IMR-90 (cell line): ENCODE measurements around the gene CRYBG3. TPM values are rescaled to one million over a fixed set of nuclear protein-coding genes. Genes with fewer than 3 reads are reported as not detected.

Experiments used
- ATAC-seq: fragments of 200-7000 bp; cut with Tn5 transposase; 2 replicates; pipeline ENCODE4 v1.9.1; 2020; ENCODE audit warnings: low read depth, mild to moderate bottlenecking, moderate library complexity
- BruUV-seq: library from RNA; stranded (reverse); fragments of 400-500 nt; replicated peaks from 2 replicates; lab custom pipeline; 2021; lab: Mats Ljungman, UMichigan
- CTCF ChIA-PET: fragments of 300-600 bp; formaldehyde crosslinking; extraction: SDS; loops from one replicate; lab custom pipeline; 2021; ENCODE audit warnings: antibody characterized with exemption; lab: Yijun Ruan, JAX
- POLR2A ChIA-PET: fragments of 300-600 bp; sonication (Branson Sonifier 250); formaldehyde crosslinking; loops from one replicate; lab custom pipeline; 2022; ENCODE audit warnings: antibody characterized with exemption; ENCODE audit not compliant: unreplicated experiment; lab: Charles Lee
- DNase-seq: peaks from one replicate; pipeline ENCODE4 v3.0.0; 2013
- H2AFZ ChIP-seq: replicated peaks from 2 replicates; pipeline ENCODE3; 2013; ENCODE audit warnings: low read length, mild to moderate bottlenecking; ENCODE audit not compliant: poor library complexity
- H2AK5ac ChIP-seq: 2 replicates; pipeline ENCODE4 v1.6.1; 2013; ENCODE audit warnings: low read depth, low read length, inconsistent platforms
- H2AK9ac ChIP-seq: replicated peaks from 2 replicates; pipeline ENCODE3; 2013; ENCODE audit warnings: mild to moderate bottlenecking, low read depth, low read length, moderate library complexity; ENCODE audit not compliant: poor library complexity
- H2BK120ac ChIP-seq: 2 replicates; pipeline ENCODE4 v1.6.1; 2013; ENCODE audit warnings: low read depth, low read length, inconsistent platforms
- H2BK15ac ChIP-seq: 3 replicates; pipeline ENCODE4 v1.6.1; 2013; ENCODE audit warnings: low read depth, low read length, inconsistent platforms
- H2BK20ac ChIP-seq: 2 replicates; pipeline ENCODE4 v1.6.1; 2013; ENCODE audit warnings: low read depth, mild to moderate bottlenecking, inconsistent platforms, low read length, moderate library complexity
- H2BK5ac ChIP-seq: 2 replicates; pipeline ENCODE4 v1.6.1; 2013; ENCODE audit warnings: mild to moderate bottlenecking, low read depth, low read length, inconsistent platforms; ENCODE audit not compliant: poor library complexity, severe bottlenecking
- H3K14ac ChIP-seq: replicated peaks from 2 replicates; pipeline ENCODE4 v1.6.1; 2013; ENCODE audit warnings: low read depth, low read length, inconsistent platforms
- H3K18ac ChIP-seq: 2 replicates; pipeline ENCODE4 v1.6.1; 2013; ENCODE audit warnings: low read depth, low read length, control low read depth
- H3K23ac ChIP-seq: 2 replicates; pipeline ENCODE4 v1.6.1; 2013; ENCODE audit warnings: low read depth, low read length, inconsistent platforms
- H3K27ac ChIP-seq: 2 replicates; pipeline ENCODE4 v1.5.1; 2013; ENCODE audit warnings: mild to moderate bottlenecking, control low read depth, low read length; ENCODE audit not compliant: insufficient read depth
- H3K27me3 ChIP-seq: 2 replicates; pipeline ENCODE4 v1.6.1; 2013; ENCODE audit warnings: low read length; ENCODE audit not compliant: control insufficient read depth, insufficient read depth
- H3K36me3 ChIP-seq: 2 replicates; pipeline ENCODE4 v1.6.1; 2013; ENCODE audit warnings: low read length, mixed read lengths; ENCODE audit not compliant: control insufficient read depth, insufficient read depth
- H3K4ac ChIP-seq: 2 replicates; pipeline ENCODE4 v1.6.1; 2013; ENCODE audit warnings: low read depth, low read length, inconsistent platforms
- H3K4me1 ChIP-seq: 2 replicates; pipeline ENCODE4 v1.6.1; 2013; ENCODE audit warnings: low read length, mixed read lengths; ENCODE audit not compliant: control insufficient read depth, insufficient read depth
- H3K4me2 ChIP-seq: 2 replicates; pipeline ENCODE4 v1.6.1; 2013; ENCODE audit warnings: low read depth, mild to moderate bottlenecking, control low read depth, low read length, moderate library complexity
- H3K4me3 ChIP-seq: 2 replicates; pipeline ENCODE4 v1.5.1; 2013; ENCODE audit warnings: low read depth, mild to moderate bottlenecking, control low read depth, low read length, moderate library complexity; ENCODE audit not compliant: insufficient read depth
- H3K56ac ChIP-seq: 2 replicates; pipeline ENCODE4 v1.6.1; 2013; ENCODE audit warnings: low read length, inconsistent platforms; ENCODE audit not compliant: insufficient read depth; ENCODE audit errors: extremely low read depth
- H3K79me1 ChIP-seq, 2 experiments: 2 replicates each; pipeline ENCODE4 v1.6.1; 2013; ENCODE audit warnings: low read length in 2 of 2, inconsistent platforms in 1 of 2, low read depth in 1 of 2
- H3K9ac ChIP-seq: 2 replicates; pipeline ENCODE4 v1.6.1; 2013; ENCODE audit warnings: low read depth, low read length, control low read depth
- H3K9me1 ChIP-seq: 2 replicates; pipeline ENCODE4 v1.6.1; 2013; ENCODE audit warnings: low read length, inconsistent platforms; ENCODE audit not compliant: insufficient read depth
- H3K9me3 ChIP-seq: 2 replicates; pipeline ENCODE4 v1.6.1; 2013; ENCODE audit warnings: low read length; ENCODE audit not compliant: control insufficient read depth, insufficient read depth
- H4K20me1 ChIP-seq: 2 replicates; pipeline ENCODE4 v1.6.1; 2013; ENCODE audit warnings: low read length, inconsistent platforms; ENCODE audit not compliant: insufficient read depth
- H4K5ac ChIP-seq: 2 replicates; pipeline ENCODE4 v1.6.1; 2013; ENCODE audit warnings: mild to moderate bottlenecking, low read depth, low read length, control low read depth
- H4K8ac ChIP-seq, 2 experiments: 2 replicates each; pipeline ENCODE4 v1.6.1; 2013; ENCODE audit warnings: low read depth in 2 of 2, low read length in 2 of 2, control low read depth in 1 of 2, inconsistent platforms in 1 of 2
- H4K91ac ChIP-seq: 2 replicates; pipeline ENCODE4 v1.6.1; 2013; ENCODE audit warnings: low read depth, low read length, inconsistent platforms; ENCODE audit not compliant: insufficient read depth
- BHLHE40 ChIP-seq: fragments of 150-350 bp; IDR thresholded peaks from 2 replicates; pipeline ENCODE4 v1.6.1; 2016; ENCODE audit warnings: mild to moderate bottlenecking, low read depth, low read length
- CEBPB ChIP-seq: IDR thresholded peaks from 2 replicates; pipeline ENCODE4 v1.6.1; 2012; ENCODE audit warnings: low read depth, low read length, improper control_type of control experiment
- CHD1 ChIP-seq: IDR thresholded peaks from 2 replicates; pipeline ENCODE4 v1.6.1; 2012; ENCODE audit warnings: low read depth, low read length, improper control_type of control experiment
- ELK1 ChIP-seq: fragments of 150-350 bp; IDR thresholded peaks from 2 replicates; pipeline ENCODE4 v1.6.1; 2016; ENCODE audit warnings: low read depth, mild to moderate bottlenecking, low read length, moderate library complexity, borderline replicate concordance
- FOS ChIP-seq: fragments of 150-350 bp; IDR thresholded peaks from 2 replicates; pipeline ENCODE4 v1.6.1; 2016; ENCODE audit warnings: low read depth, low read length
- MAFK ChIP-seq: IDR thresholded peaks from 2 replicates; pipeline ENCODE4 v1.6.1; 2012; ENCODE audit warnings: low read depth, low read length, improper control_type of control experiment
- MAZ ChIP-seq: IDR thresholded peaks from 2 replicates; pipeline ENCODE4 v1.6.1; 2012; ENCODE audit warnings: low read depth, mild to moderate bottlenecking, low read length, improper control_type of control experiment, moderate library complexity, borderline replicate concordance
- MXI1 ChIP-seq: IDR thresholded peaks from 2 replicates; pipeline ENCODE4 v1.6.1; 2012; ENCODE audit warnings: low read depth, mild to moderate bottlenecking, low read length, moderate library complexity, borderline replicate concordance
- NFE2L2 ChIP-seq: fragments of 150-350 bp; IDR thresholded peaks from 2 replicates; pipeline ENCODE4 v1.6.1; 2016; ENCODE audit warnings: low read depth, mild to moderate bottlenecking, low read length
- POLR2A ChIP-seq: IDR thresholded peaks from 2 replicates; pipeline ENCODE4 v1.6.1; 2012; ENCODE audit warnings: mild to moderate bottlenecking, low read depth, low read length
- RAD21 ChIP-seq: IDR thresholded peaks from 2 replicates; pipeline ENCODE4 v1.6.1; 2012; ENCODE audit warnings: low read length, improper control_type of control experiment
- RCOR1 ChIP-seq: IDR thresholded peaks from 2 replicates; pipeline ENCODE4 v1.6.1; 2012; ENCODE audit warnings: mild to moderate bottlenecking, low read length, improper control_type of control experiment; ENCODE audit not compliant: insufficient replicate concordance
- RFX5 ChIP-seq: IDR thresholded peaks from 2 replicates; pipeline ENCODE4 v1.8.0; 2012; ENCODE audit warnings: low read depth, mild to moderate bottlenecking, low read length, moderate library complexity
- SMC3 ChIP-seq: fragments of 150-350 bp; IDR thresholded peaks from 2 replicates; pipeline ENCODE4 v1.6.1; 2016; ENCODE audit warnings: low read depth, mild to moderate bottlenecking, antibody characterized with exemption, low read length, moderate library complexity
- USF2 ChIP-seq: fragments of 150-350 bp; IDR thresholded peaks from 2 replicates; pipeline ENCODE4 v1.6.1; 2017; ENCODE audit warnings: mild to moderate bottlenecking, antibody characterized with exemption, low read length, low read depth
- WGBS, 2 experiments: methylation state at CpG; one replicate each; pipeline versions ENCODE4 v1.1.5 to v1.1.7; 2013; ENCODE audit warnings: missing lambda C conversion rate in 2 of 2; ENCODE audit not compliant: insufficient read length in 1 of 2; ENCODE audit errors: extremely low coverage in 2 of 2; 5-methylcytosine and 5-hydroxymethylcytosine counted together
- dilution Hi-C: fragments of 300-500 bp; cut with HindIII; formaldehyde crosslinking; loops from one replicate; pipeline ENCODE4 v1.14.3; 2018; ENCODE audit warnings: low sequenced_read_pairs; ENCODE audit not compliant: unreplicated experiment
- in situ Hi-C: fragments of 300-500 bp; cut with MboI; formaldehyde crosslinking; loops from 3 replicates; pipeline ENCODE4 v1.14.3; 2019; ENCODE audit warnings: low sequenced_read_pairs, inconsistent platforms, mixed read lengths
- intact Hi-C: fragments of 100-400 bp; cut with micrococcal nuclease; formaldehyde crosslinking; loops from 2 replicates; pipeline ENCODE4 v1.10.0; 2022
- polyA plus RNA-seq, 3 experiments: library from polyadenylated mRNA; depleted of rRNA; stranded (reverse); fragments of >200 nt; gene quantifications; 2 replicates each; pipeline ENCODE4 v1.2.3, GENCODE V29; 2012; ENCODE audit warnings: low replicate concordance in 1 of 3
- total RNA-seq: library from RNA; depleted of rRNA; stranded (reverse); fragments of >200 nt; gene quantifications from 2 replicates; pipeline ENCODE4 v1.2.3, GENCODE V29; 2012
- TF ChIP-seq, protein P1 (sequence below): conservative IDR thresholded peaks from 2 replicates; pipeline ENCODE4 v1.5.1; 2012; ENCODE audit warnings: mild to moderate bottlenecking, low read depth, low read length, improper control_type of control experiment

CRYBG3 gene
- total and polyA plus RNA-seq, 2 of the 4 experiments (the other 2 are of a cell fraction) = 4.9 to 26.2 TPM

GRCh38 chr3:97862582-97862981 is 40.8 kb downstream of the CRYBG3 start:
- no peaks in the 10 kb centered on the region for H3K36me3 ChIP-seq
- H2AFZ ChIP-seq = no peak overlapping the region
- H3K4me3 ChIP-seq = no peak overlapping the region
- DNase-seq = no peak
- H4K91ac ChIP-seq = no peak overlapping the region
- no peaks in the 10 kb centered on the region for H3K27me3 ChIP-seq
- no peak overlapping the region for H2AK5ac ChIP-seq
- no peak overlapping the region for H3K18ac ChIP-seq
- peaks cover 4% of the 10 kb centered on the region; the same call in 1 of the 2 replicates for H3K9me1 ChIP-seq
- no peak overlapping the region for H3K4ac ChIP-seq
- no CpG with 5 or more reads among the region's 1 CpG for WGBS, 2 experiments
- dilution Hi-C loops (no loop called here), intact Hi-C loops (no loop called here), in situ Hi-C loops (no loop called here)
- no peak overlapping the region for H3K56ac ChIP-seq
- POLR2A ChIA-PET = no interaction called here
- CTCF ChIA-PET = no interaction called here
- H4K8ac ChIP-seq = no peak overlapping the region
- H3K4me1 ChIP-seq = peaks cover 3% of the 10 kb centered on the region; the same call in 1 of the 2 replicates
- H3K27ac ChIP-seq = no peak overlapping the region
- no peaks in the 10 kb centered on the region for H3K9me3 ChIP-seq
- no peaks in the 10 kb centered on the region; the same call in 1 of the 2 replicates for H4K20me1 ChIP-seq
- H2BK120ac ChIP-seq = no peak overlapping the region
- no peak overlapping the region for H2BK15ac ChIP-seq
- H3K4me2 ChIP-seq = no peak overlapping the region
- no peak for ATAC-seq
- peaks cover 9 to 13% of the 10 kb centered on the region in 2 experiments for H3K79me1 ChIP-seq
- H4K5ac ChIP-seq = no peak overlapping the region
- no peak overlapping the region for H3K14ac ChIP-seq
- no peak overlapping the region for H3K23ac ChIP-seq
- H2BK5ac ChIP-seq = no peak overlapping the region
- no TSS peak for BruUV-seq
- TF ChIP-seq USF2 = no peak
- no peak for TF ChIP-seq RCOR1
- no peak for TF ChIP-seq NFE2L2
- no peak for TF ChIP-seq POLR2A
- TF ChIP-seq, protein P1, sequence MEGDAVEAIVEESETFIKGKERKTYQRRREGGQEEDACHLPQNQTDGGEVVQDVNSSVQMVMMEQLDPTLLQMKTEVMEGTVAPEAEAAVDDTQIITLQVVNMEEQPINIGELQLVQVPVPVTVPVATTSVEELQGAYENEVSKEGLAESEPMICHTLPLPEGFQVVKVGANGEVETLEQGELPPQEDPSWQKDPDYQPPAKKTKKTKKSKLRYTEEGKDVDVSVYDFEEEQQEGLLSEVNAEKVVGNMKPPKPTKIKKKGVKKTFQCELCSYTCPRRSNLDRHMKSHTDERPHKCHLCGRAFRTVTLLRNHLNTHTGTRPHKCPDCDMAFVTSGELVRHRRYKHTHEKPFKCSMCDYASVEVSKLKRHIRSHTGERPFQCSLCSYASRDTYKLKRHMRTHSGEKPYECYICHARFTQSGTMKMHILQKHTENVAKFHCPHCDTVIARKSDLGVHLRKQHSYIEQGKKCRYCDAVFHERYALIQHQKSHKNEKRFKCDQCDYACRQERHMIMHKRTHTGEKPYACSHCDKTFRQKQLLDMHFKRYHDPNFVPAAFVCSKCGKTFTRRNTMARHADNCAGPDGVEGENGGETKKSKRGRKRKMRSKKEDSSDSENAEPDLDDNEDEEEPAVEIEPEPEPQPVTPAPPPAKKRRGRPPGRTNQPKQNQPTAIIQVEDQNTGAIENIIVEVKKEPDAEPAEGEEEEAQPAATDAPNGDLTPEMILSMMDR = no peak
- no peak for TF ChIP-seq RFX5
- no peak for TF ChIP-seq MXI1
- no peak for TF ChIP-seq CHD1
- TF ChIP-seq SMC3 = no peak
- no peak for TF ChIP-seq RAD21
- no peak for TF ChIP-seq FOS
- no peak for TF ChIP-seq MAFK
- TF ChIP-seq ELK1 = no peak
- no peak for TF ChIP-seq MAZ
- no peak for TF ChIP-seq BHLHE40
- no peak for TF ChIP-seq CEBPB
- H2AK9ac ChIP-seq = no peak overlapping the region
- no peak overlapping the region for H2BK20ac ChIP-seq
- no peak overlapping the region for H3K9ac ChIP-seq
